ENCODE results near the gene ST3GAL3. TPM values are rescaled to one million over a fixed set of nuclear protein-coding genes. Genes with fewer than 3 reads are reported as not detected.
"Not testable (repeated sequence)": the region's sequence is repeated elsewhere in the genome, so short reads cannot be mapped to it uniquely, and the experiment has no call there.

ST3GAL3 gene
- total RNA-seq, 1 donor from 2014 or later = 38.5 TPM

DNA sequence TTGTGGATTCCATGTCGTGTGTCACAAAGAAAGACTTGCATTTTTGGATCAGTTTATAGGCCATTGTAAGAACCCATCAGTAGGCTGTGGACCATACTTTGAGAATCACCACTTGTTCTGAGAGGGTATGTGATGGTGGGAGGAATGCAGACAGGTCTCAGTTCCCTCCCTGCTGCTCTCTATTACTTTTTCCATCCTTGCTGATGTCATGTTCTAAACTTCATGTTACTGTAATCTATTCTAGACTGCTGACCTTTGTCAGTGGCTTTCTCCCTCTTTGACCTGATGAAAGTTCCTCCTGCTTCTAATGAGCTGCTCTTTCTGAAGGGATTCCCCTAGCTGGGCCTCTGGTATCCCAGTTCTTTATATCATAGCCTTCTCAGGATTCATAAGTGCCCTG, 46.1 kb downstream of the ST3GAL3 start:
- DNase-seq (ENCODE audit: low spot score) = no peak

DNA sequence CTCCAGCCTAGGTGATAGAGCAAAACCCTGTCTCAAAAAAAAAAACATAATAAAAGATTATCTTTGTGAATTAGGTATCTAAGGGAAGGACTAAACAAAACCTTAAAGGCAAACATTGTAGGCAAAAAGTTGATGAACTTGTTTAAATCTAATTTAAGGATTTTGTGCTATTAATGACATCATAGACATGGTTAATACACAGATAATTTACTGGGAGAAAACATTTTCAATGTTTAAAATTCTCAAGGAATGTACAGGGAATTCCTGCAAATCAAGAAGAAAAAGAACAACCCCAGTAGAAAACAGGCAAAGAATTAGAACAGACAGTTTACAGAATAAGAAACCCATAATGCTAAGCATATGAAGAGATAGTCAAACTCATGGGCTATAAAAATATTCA, 47.6 kb downstream of the ST3GAL3 start:
- DNase-seq (ENCODE audit: low spot score) = no peak

DNA sequence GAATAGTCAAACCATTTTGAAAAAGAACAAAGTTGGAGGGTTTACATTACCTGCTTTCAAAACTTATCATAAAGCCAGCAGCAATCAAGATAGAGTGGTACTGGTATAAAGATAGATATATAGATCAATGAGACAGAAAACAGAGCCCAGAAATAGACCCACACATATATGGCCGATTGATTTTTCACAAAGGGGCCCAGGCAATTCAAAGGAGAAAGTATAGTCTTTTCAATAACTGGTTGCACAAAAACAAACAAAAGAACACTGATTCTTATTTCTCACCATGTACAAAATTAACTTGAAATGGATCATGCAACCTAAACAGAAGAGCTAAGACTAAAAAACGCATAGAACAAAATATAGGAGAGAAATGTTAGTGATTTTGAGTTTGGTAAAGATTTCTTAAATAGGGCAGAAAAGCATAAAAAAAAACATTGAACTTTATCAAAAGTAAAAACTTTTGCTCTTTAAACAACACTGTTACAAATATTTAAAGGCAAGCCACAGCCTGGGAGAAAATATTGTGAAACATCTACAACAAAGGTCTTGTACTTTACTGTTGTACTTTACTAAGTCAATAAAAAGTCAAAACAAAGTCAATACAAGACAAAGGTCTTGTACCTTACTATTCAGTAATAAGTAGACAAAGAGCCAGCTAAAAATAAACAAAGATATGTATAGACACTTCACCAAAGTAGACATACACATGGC, 50.2 kb downstream of the ST3GAL3 start:
- no peak for DNase-seq (ENCODE audit: low spot score)

DNA sequence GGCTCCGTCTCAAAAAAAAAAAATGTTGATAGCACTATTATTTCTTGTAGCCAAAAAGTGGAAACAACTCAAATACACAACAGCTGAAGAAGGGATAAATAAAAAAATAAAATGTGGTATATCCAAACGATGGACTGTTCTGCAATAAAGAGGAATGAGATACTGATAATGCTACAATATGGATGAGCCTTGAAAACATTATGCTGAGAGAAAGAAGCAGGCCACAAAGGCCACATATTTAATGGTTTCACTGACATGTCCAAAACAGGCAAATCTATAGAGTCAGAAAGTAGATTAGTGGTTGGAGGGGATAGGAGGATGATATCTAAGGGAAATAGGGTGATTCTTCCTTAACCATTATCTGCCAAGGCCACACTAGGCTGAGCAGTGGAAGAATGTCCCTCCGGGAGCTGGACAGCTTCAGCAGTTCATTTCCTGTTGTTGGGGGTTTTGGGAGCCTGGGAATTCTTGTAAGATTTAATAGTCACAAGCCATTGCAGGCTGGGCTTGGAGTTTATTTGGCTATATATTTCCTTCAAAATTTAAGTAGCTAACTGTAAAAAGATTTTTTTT, 53.5 kb downstream of the ST3GAL3 start:
- DNase-seq (ENCODE audit: low spot score) = no peak

DNA sequence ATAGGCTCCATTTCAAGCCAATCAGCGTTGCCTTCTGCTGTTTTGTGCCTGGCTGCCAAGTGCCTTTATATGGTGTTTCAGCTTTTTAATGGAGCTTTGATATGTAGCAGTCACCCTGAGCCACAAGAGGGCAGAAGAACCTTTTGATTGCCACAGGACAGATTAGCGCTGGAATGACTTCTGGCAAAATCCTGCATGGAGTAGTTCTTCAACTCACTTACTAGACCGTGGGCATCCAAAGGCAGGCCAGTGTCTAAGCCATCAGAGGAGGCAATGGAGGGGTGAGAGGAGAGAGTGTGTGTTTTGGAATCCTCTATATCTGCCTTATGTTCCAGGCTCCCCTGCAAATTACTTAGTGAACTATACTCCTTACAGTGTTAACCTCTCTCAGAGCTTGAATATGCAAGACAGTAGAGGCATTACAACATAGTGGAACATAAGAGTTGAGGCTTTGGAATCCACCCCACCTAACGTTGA, 56.2 kb downstream of the ST3GAL3 start:
- DNase-seq (ENCODE audit: low spot score) = no peak

DNA sequence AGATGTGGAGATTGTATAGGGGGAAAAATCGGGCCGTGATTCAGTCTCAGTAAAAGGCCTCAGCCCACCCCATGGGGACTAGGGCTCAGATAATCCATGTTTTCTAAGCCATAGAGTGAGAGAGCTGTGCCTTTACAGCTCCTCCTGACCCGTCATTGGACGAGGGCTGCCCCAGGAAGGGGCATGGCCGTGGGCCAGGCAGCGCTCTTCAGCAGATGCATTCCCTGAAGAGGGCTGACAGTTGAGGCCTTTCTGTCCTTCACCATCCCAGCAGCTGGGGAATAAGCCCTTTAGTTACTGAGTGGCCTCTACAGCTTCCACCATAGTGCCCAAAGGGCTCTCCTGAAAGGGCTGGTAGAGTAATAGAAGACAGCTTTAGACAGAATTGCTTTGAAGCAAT, 57.2 kb downstream of the ST3GAL3 start:
- DNase-seq (ENCODE audit: low spot score) = no peak

DNA sequence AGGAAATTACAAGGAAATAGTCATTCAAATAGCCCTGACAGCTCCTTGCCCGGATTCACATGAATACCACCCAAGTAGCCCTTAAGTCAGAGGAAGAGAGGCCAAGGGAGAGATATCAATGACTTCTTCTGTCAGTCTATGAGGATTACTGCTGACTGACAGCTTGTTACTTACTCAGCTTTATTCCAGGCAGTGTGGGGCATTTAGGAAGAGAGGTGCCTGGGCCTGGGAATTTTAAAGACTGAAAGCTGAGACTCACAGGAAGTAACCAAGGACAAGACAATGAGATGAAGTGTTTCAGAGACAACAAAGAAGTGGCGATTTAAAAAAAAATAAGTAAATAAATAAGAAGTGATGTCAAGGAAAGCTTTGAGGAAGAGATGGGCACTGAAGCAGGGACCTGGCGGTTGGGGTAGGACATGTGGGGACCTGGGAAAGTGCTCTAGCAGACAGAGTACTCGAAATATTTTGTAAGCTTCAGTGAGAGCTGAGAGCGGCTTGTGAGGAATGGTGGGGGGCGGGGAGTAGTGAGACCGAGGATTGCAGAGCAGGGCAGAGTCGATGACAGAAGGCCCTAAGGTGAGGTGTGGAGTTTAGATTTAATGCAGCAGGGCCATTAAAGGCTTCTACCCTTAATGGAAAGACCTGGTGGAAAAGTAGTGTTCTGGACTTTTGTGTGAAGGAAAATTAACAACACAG, 58.9 kb downstream of the ST3GAL3 start:
- DNase-seq (ENCODE audit: low spot score) = no peak

DNA sequence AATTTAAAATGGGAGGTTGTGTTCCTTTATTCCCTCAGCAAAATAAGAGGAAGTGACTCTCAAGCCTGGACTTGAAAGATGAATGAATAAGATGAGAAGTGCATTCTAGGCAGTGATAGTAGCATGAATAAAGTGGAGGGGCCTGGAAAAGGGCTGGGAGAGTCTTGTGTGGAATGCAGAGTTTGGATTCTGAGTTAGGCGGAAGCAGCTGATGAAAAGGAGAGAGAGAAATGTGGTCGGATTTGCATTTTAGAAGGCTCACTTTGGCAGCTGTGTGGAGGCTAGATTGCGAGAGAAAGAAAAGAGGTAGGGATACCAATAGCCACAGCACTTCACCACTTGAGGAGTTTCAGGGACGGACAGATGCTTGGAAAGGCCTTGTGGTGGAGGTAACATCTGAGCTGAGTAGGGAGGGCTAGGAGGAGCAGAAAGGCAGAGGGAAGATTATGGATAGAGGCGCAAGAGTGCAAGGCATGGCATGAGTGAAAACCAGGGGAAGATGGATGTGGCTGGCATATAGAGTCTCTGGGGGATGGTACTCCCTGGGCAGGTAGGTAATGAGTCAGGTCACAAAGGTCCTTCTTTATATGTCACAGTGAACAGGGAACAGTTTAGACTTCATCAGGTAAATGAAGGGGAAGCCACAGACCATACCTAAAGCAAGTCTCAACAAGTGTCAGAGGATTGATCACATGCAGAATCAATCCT, 59.6 kb downstream of the ST3GAL3 start:
- DNase-seq (ENCODE audit: low spot score) = no peak

DNA sequence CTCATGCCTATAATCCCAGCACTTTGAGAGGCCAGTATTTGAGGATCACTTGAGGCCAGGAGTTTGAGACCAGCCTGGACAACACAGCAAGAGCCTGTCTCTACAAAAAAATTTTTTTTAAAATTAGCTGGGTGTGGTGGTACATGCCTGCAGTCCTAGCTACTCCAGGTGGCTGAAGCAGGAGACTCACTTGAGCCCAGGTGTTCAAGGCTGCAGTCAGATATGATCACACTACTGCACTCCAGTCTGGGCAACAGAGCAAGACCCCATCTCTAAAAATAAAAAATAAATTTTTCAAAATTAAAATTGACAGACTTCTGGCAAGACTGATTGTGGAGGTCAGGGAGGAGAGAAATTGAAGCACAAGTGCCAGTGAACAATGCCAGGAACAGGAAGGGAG, 60.8 kb downstream of the ST3GAL3 start:
- DNase-seq (ENCODE audit: low spot score) = no peak

DNA sequence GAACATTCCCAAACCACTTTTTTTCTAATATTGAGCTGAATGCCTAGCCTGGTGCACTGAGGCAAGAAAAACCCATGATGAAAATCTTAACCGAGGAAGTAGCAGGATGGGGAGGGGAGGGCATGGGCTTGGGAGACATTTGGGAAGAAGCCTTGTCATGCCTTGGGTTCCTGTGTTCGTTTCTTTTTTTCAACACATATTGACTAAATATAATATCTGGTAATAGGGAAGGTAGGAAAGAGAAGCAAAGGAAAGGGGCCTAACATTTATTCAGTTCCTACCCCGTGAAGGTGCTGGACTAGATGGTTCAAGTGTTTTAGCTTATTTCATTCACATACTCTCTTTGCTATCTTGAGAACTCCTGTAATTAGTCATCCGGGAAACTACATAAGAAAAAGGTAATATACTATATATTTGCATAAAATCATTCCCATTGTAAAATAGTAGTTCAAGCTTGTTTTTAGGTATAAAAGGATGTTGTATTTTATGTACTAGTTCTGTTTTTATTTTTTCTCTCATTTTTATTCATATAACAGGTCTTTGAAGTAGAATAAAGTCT, 62.1 kb downstream of the ST3GAL3 start:
- DNase-seq (ENCODE audit: low spot score) = no peak

DNA sequence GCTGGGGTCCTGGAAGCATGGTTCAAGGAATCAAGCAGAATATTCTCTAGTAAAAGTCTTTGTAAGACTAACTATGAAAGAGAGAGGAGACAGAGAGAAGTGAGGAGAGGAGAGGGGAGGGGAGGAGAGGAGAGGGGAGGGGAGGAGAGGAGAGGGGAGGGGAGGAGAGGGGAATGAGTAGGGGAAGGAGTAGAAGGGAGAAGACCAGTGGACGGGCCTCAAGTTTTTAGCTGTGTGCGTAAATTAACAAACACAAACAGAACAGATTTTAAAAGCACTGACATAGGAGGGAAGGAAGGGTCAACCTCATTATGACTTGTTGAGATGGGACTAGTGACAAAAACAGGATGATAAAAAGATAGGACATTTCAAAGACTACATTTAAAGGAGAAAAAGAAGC, 62.8 kb downstream of the ST3GAL3 start:
- DNase-seq (ENCODE audit: low spot score) = no peak

DNA sequence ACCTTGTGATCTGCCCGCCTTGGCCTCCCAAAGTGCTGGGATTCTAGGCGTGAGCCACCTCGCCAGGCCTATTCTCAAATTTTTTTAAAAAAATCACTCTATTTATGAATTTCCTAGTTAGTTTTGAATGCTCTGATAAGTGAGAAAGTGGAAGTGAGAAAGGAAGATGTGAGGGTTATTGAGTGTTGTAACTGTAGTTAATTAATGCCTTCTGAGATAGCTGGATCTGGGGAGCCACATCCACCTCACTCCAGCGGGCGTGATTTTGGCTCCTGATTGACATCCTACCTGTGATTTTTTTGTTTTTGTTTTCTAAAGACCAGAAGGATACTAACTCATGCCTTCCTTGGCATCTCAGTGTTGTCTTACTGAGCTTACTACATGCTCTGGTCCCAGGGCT, 65.6 kb downstream of the ST3GAL3 start:
- DNase-seq (ENCODE audit: low spot score) = no peak

DNA sequence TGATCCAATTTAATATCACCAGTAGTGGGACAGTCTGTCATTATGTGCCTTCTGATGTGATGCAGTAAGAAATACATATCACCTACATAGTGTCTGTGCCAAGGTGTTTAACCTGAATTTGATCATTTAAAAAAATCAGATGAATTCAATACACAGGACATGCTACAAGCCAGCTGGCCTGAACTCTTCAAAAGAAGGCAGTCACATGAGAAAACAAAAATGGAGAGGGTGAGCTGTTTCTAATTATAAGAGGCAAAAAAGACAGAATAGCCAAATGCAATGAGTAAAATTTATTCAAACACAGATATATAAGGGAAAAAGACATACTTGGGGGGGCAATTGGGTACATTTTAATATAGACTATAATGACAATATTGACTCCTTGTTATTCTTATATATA, 66.5 kb downstream of the ST3GAL3 start:
- no peak for DNase-seq (ENCODE audit: low spot score)

DNA sequence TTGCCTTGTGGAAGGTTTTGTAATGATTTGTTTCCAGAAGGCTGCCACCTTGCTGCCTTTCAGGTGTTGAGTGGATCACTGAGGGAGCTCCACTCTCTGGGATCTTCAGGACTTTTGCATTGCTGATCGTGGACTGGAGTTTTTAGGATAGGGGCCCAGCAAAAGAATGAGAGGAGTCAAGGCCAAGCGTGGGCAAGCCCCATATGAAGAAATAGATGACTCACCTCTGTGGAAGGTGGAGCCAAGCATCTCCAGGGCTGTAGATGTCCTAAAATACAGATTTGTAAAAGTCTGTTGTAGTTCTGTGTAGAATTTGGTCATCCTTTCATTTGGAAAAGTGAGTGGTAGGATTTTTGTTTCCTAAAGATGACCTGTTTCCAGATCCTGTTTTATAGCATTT, 67.0 kb downstream of the ST3GAL3 start:
- no peak for DNase-seq (ENCODE audit: low spot score)

DNA sequence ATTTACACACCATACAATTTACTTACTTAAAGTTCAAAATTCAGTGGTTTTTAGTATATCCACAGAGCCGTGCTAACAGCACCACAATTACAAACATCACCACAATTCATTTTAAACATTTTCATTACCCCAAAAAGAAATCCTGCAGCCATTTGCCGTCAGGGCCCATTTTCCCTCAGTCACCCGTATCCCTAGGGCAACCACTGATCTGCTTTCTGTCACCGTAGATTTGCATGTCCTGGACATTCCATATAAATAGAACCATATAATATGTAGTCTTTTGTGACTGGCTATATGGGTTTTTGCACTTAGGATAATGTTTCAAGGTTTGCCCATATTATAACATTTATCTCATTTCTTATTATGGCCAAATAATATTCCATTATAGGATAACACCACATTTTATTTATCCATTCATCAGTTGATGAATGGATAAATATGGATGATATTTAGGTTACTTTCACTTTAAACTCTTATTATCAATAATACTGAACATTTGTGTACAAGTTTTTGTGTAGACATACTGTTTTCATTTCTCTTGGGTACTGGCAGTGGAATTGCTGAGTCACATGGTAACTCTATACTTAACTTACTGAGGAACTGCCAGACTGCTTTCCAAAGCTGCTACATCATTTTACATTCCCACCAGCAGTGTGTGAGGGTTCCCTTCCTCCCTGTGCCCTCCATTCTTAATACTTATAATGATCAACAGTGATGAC, 68.9 kb downstream of the ST3GAL3 start:
- no peak for DNase-seq (ENCODE audit: low spot score)

DNA sequence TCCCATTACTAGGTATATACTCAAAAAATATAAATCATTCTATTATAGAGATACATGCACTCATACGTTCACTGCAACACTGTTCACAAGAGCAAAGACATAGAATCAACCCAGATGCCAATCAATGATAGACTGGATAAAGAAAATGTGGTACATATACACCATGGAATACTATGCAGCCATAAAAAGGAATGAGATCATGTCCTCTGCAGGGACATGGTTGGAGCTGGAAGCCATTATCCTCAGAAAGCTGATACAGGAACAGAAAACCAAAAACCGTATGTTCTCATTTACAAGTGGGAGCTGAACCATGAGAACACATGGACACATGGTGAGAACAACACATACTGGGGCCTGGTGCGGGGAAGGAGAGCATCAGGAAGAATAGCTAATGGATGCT, 70.6 kb downstream of the ST3GAL3 start:
- DNase-seq (ENCODE audit: low spot score) = not testable (repeated sequence)

DNA sequence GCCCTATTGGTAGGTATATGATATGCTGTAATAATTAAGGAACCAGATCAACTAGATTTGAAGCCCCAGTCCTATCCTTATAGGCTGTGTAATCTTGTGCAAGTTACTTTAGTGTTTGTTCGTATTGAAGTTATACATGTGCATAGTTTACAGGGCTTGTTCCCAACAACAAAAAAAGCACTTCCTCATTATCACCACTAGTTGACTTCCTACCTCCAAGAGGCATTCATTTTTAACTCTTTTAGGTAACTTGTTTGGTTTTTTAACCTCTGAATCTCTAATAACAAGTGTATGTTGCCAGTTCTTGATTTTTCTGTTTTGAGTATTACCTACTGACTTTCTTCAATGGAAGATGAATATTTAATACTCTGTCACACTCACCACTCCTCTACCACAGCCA, 71.9 kb downstream of the ST3GAL3 start:
- no peak for DNase-seq (ENCODE audit: low spot score)

DNA sequence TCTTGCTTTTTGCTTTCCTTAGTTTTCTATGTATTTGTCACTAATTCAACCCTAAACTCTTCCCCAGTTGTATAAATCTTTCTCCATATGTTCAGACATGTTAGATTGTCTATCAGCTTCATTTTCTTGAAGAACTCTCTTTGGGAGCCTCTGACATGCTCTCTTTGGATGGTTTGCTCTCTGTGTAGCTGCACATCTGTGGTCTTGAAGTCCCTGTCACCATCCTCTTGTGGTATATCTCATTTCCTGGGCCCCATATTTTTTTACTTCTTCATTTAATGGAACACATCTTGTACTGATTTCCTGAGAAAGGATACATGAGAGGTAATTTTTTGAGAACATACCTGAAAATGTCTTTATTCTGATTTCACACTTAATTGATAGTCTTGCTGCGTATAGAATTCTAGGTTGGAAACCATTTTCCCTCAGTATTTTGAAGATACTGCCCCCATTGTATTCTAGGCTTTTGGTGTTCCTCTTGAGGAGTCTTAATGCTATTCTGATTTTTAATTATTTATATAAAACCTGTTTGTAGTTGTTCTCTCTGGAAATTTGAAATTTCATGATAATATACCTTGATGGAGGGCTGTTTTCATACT, 72.6 kb downstream of the ST3GAL3 start:
- DNase-seq (ENCODE audit: low spot score) = no peak

DNA sequence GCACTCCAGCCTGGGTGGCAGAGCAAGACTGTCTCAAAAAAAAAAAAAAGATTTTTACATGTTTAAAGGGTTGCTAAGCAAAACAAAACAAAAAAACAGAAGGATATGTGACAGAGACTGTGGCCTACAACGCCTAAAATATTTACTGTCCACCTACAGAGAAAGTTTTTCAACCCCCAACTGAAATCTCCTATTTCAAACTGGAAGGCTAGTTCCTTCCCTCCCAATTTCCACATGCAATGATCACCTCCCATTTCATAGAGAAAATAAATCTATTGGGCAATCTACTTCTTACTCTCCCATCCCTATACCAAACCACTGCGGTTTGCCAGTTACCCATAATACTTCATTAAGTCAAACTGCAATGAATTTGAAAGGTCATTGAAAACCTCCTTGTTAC, 74.2 kb downstream of the ST3GAL3 start:
- no peak for DNase-seq (ENCODE audit: low spot score)

DNA sequence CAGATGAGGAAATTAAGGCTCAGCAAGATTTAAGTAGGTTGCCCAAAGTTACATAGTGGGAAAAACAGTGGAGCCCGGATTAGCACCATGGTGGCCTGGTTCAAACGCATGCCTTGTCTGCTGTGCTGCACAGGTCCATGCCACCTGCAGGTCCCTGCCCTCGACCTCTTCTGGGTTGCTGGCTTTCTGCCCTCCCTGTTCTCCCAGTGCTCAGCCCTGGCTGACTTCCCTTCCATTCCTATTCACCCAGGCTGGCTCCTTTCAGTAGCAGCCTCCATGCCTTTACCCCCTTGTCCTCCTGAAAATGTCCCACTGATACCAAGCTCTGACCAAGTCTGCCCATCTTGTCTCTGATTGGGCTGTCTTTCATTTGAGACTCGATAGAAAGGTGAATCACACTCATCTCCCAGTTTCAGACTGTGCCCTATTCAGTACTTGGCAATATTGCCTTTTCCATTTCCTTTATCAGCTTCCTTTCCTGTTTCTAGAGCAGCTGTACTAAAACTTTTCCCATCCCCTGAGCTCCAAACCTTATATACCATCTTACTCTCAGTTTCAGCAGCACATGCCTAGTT, 75.8 kb downstream of the ST3GAL3 start:
- no peak for DNase-seq (ENCODE audit: low spot score)

Measured in mesenteric fat pad (tissue), 1 donor.